Ammon's horn (tissue), 1 donor: ENCODE data around the gene HSPB9.

Source experiments
- DNase-seq: peaks from one replicate; pipeline ENCODE4 v3.0.0-alpha.2; 2016; ENCODE audit warnings: low spot score

Gene HSPB9

GRCh38 chr17:42101513-42102292 is 20.9 kb upstream of the HSPB9 start:
- peak; percentile 67 for DNase-seq

- no peak for DNase-seq
Observed at GRCh38 chr17:42103221-42103954, 19.2 kb upstream of the HSPB9 start.

- no peak for DNase-seq
Observed at GRCh38 chr17:42104264-42104663, 18.3 kb upstream of the HSPB9 start.

GRCh38 chr17:42106009-42106408 is 16.6 kb upstream of the HSPB9 start:
- no peak for DNase-seq

GRCh38 chr17:42107124-42107523 is 15.5 kb upstream of the HSPB9 start:
- no peak for DNase-seq

GRCh38 chr17:42107597-42108576 is 14.7 kb upstream of the HSPB9 start:
- DNase-seq: peak; percentile 75

- DNase-seq: no peak
Observed at GRCh38 chr17:42109086-42109485, 13.5 kb upstream of the HSPB9 start.

- DNase-seq: no peak
Observed at GRCh38 chr17:42110301-42111264, 12.0 kb upstream of the HSPB9 start.

GRCh38 chr17:42111265-42111636 is 11.4 kb upstream of the HSPB9 start:
- DNase-seq: no peak

GRCh38 chr17:42111871-42112551 is 10.6 kb upstream of the HSPB9 start:
- DNase-seq: peak; percentile 66

- DNase-seq: peak; percentile 91
Observed at GRCh38 chr17:42112552-42113176, 9.9 kb upstream of the HSPB9 start, which contains the start of gene DHX58. DHX58 (minus strand) TSS chr17:42112714; CDS start chr17:42111892, 822 bp downstream.

- no peak for DNase-seq
Observed at GRCh38 chr17:42113293-42114069, 9.1 kb upstream of the HSPB9 start.

GRCh38 chr17:42114118-42114517 is 8.5 kb upstream of the HSPB9 start:
- DNase-seq: no peak

- DNase-seq: peak; percentile 89
Observed at GRCh38 chr17:42116705-42117396, 5.8 kb upstream of the HSPB9 start.

GRCh38 chr17:42117397-42118125 is 5.0 kb upstream of the HSPB9 start:
- no peak for DNase-seq

GRCh38 chr17:42118126-42118510 is 4.5 kb upstream of the HSPB9 start:
- no peak for DNase-seq

- no peak for DNase-seq
Observed at GRCh38 chr17:42118545-42118944, 4.1 kb upstream of the HSPB9 start.

- DNase-seq: no peak
Observed at GRCh38 chr17:42119301-42119700, 3.3 kb upstream of the HSPB9 start.
